ENCODE results near the gene LOXL3. TPM values are rescaled to one million over a fixed set of nuclear protein-coding genes. Genes with fewer than 3 reads are reported as not detected.

The LOXL3 gene
- total RNA-seq, 4 donors from 2014 or later = 7.2 to 13.2 (median 8.6) TPM

DNA sequence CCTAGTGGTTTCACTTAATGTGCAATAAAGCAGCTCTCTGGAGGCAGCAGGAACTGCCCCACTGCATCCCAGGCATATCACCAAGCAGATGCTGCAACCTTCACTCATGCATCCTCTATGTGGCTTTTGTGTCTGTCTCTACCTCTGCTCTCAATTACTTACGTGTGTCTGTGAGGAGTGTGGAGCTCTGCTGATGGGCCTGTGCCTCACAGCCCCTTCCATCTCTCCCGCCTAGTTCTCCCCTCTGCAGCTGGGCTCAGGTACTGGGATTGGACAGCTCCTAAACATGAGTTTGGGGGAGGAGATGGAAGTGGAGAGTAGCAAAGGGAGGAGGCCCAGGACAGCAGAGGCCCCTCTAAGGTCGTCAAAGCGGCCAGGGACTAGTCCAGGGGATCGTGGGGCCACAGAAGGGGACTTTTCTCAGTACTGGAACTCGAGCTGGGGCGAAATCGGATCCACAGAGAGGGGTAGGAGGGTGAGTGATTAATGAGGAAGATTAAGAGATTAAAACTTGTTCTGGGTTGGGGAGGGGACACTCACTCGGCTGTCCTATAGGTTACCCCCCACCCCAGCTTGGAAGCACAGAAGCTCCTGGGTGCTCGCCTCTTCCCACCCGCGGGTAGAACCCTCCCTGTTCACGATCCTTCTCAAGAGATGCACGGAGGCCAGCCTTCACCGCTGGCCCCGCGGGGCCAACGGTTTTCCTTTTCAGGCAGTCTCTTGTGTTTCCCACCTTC is 52.2 kb downstream of the LOXL3 start:
- Histone ChIP-seq H3K4me3 (no peak overlapping the region), H3K27me3 (peaks cover 100% of the 10 kb centered on the region)

DNA sequence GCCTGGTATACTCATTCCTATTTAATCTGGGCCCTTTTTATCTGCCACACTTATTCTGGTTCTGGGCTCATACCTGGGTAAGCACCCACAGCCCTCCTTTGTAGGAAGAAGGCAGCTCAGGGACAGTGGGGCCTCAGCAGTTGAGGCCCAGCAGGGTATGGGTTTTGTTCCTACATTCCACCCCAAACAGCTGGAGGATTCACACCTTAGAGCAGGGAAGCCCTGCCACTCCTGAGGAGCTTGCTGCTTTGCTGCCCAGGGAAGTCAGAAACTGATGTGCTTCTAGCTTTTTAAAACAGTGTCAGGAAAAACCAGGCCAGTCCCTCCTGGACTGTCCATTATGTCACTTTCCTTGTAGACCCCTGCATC is 53.2 kb downstream of the LOXL3 start:
- Histone ChIP-seq H3K27me3 (peaks cover 91% of the 10 kb centered on the region), H3K4me3 (no peak overlapping the region), H3K4me1 (peaks cover 0 to 66% (median 31%) of the 10 kb centered on the region in 3 donors), H3K27ac (no peak overlapping the region), H3K36me3 (peaks cover 0 to 13% of the 10 kb centered on the region in 2 donors), H3K9me3 (no peaks in the 10 kb centered on the region)
- TF ChIP-seq POLR2AphosphoS5 (IDR thresholded peaks at IDR 0.05) (no peak), POLR2A (IDR thresholded peaks at IDR 0.05) (no peak), EP300 (IDR thresholded peaks at IDR 0.05) (no peak)
- TF ChIP-seq, protein P1, sequence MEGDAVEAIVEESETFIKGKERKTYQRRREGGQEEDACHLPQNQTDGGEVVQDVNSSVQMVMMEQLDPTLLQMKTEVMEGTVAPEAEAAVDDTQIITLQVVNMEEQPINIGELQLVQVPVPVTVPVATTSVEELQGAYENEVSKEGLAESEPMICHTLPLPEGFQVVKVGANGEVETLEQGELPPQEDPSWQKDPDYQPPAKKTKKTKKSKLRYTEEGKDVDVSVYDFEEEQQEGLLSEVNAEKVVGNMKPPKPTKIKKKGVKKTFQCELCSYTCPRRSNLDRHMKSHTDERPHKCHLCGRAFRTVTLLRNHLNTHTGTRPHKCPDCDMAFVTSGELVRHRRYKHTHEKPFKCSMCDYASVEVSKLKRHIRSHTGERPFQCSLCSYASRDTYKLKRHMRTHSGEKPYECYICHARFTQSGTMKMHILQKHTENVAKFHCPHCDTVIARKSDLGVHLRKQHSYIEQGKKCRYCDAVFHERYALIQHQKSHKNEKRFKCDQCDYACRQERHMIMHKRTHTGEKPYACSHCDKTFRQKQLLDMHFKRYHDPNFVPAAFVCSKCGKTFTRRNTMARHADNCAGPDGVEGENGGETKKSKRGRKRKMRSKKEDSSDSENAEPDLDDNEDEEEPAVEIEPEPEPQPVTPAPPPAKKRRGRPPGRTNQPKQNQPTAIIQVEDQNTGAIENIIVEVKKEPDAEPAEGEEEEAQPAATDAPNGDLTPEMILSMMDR (IDR thresholded peaks at IDR 0.05) = no peak
- no peak for ATAC-seq

More for the DNA sequence above, 52.2 kb downstream of the LOXL3 start:
- peaks cover 0 to 75% (median 40%) of the 10 kb centered on the region in 3 donors for H3K4me1 ChIP-seq
- WGBS, 2 donors (ENCODE audit: low coverage in 1 of 2) = 70 to 79% methylated on average over 6 to 18 of the region's 18 CpGs
- no peak for ATAC-seq
- H3K9me3 ChIP-seq = no peaks in the 10 kb centered on the region
- TF ChIP-seq EP300 (IDR thresholded peaks at IDR 0.05) (no peak), POLR2AphosphoS5 (IDR thresholded peaks at IDR 0.05) (no peak), POLR2A (IDR thresholded peaks at IDR 0.05) (no peak)
- TF ChIP-seq, protein P1 (IDR thresholded peaks at IDR 0.05) = no peak
- H3K36me3 ChIP-seq = peaks cover 0 to 22% of the 10 kb centered on the region in 2 donors
- no peak overlapping the region for H3K27ac ChIP-seq

DNA sequence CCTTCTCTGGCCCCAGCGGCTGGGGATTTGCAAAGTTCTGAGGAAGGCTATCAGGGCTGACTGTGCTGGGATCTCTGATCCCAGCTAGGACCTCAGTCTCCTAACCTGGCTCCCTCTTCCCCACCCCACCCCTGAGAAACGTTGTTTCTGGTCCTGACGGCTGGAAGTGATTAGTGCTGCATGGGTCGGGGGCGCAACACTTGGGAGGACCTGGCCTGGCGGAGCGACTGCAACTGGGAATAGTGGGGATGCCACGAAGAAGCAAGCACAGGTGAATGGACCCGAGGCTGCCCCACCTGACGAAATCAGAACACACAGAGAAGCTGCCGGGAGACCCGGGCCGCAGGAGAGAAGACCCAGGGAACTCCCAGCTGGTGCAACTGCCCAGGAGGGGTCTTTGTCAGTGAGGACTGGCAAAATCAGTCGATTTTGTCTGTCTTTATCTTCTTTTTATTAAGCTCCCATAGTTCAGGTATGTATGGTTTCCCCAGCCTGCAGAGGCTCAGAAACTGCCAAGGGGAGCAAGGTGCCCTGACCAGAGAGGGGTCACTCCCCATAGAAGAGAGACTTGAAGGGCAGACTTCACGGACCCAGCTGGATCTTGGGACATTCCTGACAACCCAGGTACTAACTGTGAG is 53.7 kb downstream of the LOXL3 start:
- WGBS, 2 donors (ENCODE audit: low coverage in 1 of 2) = 72 to 93% methylated on average over 3 to 6 of the region's 15 CpGs
- TF ChIP-seq EP300 (IDR thresholded peaks at IDR 0.05) = no peak
- TF ChIP-seq POLR2AphosphoS5 (IDR thresholded peaks at IDR 0.05) = no peak
- TF ChIP-seq POLR2A (IDR thresholded peaks at IDR 0.05) = no peak
- TF ChIP-seq, protein P1 (IDR thresholded peaks at IDR 0.05) = no peak
- H3K4me1 ChIP-seq = peaks cover 0 to 61% (median 26%) of the 10 kb centered on the region in 3 donors
- H3K4me3 ChIP-seq = no peak overlapping the region
- no peaks in the 10 kb centered on the region for H3K9me3 ChIP-seq
- no peak for ATAC-seq
- peaks cover 86% of the 10 kb centered on the region for H3K27me3 ChIP-seq
- H3K27ac ChIP-seq = no peak overlapping the region
- H3K36me3 ChIP-seq = peaks cover 0 to 8% of the 10 kb centered on the region in 2 donors

DNA sequence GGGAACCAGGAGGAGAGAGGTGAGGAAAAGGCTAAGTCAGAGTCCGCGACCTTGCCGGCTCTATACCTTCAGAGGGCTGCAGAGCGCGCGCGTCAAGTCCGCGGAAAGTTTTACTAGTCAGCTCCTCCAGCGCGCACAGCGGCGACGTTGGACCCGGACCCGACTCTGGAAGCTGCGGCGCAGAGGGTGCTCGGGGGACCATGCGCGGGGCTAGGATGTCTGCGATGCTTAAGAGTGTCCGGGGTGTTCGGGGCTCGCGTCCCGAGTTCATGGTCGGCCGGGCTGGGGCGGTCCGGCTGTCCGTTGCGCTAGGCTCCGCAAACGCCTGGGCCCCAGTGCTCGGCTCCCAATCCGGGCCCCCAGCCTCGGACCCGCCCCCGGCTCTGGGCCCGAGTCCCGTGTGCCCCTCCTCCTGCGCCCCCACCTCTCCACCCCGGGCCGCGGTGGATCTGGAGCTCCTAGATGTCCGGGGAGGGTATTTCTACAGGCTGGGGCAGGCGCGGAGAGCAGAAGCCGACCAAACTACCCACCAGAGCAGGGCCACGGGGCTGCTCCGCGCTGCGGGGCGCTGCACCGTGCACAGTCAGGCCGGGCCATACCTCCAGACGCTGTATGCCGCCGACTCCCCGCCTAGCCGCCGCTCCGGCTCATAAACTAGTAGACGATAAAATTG is 54.3 kb downstream of the LOXL3 start, which contains the start of gene LBX2:
LBX2 (minus strand) TSS at position 337 of the 673 bp plus-strand sequence; CDS start at position 271, 66 bp downstream.
- no peak within 1 kb of the TSS for H3K27ac ChIP-seq
- WGBS, 2 donors (ENCODE audit: low coverage in 1 of 2) = 0% methylated on average over 1 of the region's 65 CpGs; no CpG with 5 or more reads in 1 of the 2 donors
- TF ChIP-seq EP300 (IDR thresholded peaks at IDR 0.05) (no peak), POLR2A (IDR thresholded peaks at IDR 0.05) (no peak), POLR2AphosphoS5 (IDR thresholded peaks at IDR 0.05) (no peak)
- TF ChIP-seq, protein P1 (IDR thresholded peaks at IDR 0.05) = no peak
- no peaks in the 10 kb centered on the region for H3K9me3 ChIP-seq
- peaks cover 0 to 8% of the 10 kb centered on the region in 2 donors for H3K36me3 ChIP-seq
- H3K27me3 ChIP-seq = peaks cover 79% of the 10 kb centered on the region
- H3K4me1 ChIP-seq = peaks cover 0 to 54% (median 24%) of the 10 kb centered on the region in 3 donors
- no peak for ATAC-seq
- peak within 1 kb of the TSS in 1 of 2 donors; percentile 40 for H3K4me3 ChIP-seq
